ENCODE data around the gene FAM89B.

The FAM89B gene

DNA sequence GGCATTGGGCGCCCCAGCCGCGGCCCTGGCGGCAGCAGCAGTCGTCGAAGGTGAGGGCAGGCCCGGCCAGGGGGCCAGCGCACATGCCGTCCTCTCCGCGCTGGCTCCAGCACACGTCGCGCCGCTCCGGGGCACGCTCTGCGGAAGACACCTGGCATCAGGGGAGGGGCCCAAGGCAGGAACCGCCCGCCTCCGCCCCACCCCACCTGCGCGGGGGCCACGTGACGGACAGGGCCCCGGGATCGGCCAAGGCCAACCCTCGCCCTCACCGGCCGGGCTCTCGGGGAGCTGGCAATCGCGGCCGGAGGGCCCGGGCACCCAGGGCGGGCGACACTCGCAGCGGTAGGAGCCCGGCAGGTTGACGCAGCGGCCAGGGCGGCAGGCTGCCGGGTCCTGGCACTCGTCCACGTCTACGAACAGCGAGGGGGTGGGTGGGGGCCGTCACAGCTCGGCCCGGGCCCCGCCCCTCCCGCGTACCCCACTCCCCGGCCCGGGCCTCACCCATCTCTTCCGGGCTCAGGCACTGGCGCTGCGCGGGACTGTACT is 32.5 kb upstream of the FAM89B start:
- no peak for DNase-seq

DNA sequence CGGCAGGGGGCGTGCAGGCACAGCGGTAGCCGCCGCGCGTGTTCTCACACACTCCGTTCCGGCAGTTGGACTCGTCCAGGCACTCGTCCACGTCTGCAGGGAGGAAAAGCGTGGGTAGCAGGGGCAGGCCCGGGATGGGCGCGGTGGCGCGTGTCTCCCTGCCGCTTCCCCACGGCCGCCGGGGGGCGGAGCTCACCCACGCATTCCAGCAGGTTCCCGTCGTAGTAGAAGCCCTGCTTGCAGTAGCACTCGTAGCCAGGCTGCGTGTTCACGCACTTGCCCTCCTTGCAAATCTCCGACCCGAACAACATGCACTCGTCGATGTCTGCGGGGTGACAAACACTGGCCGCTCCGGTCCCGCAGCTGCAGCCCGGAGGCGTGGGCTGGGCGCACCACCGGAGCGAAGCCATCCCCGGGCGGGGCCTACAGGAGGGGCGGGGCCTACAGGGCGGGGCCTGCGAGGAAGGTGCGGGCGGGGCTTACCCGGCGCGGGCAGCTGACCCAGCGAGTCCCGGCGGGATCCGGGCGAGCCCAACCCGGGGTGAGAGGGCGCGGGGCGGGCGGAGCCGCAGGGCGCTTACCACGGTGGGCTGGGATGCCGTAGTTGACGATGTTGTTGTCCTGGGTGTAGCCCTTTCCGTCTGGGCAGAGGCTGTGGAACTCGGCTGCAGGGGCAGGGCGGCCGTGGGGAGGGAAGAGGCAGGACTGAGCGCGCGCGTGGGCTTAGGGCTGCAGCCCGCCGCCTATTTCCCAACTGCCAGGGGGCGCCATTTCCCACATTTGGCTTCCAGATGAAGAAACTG is 31.8 kb upstream of the FAM89B start:
- DNase-seq: peak; percentile 74

DNA sequence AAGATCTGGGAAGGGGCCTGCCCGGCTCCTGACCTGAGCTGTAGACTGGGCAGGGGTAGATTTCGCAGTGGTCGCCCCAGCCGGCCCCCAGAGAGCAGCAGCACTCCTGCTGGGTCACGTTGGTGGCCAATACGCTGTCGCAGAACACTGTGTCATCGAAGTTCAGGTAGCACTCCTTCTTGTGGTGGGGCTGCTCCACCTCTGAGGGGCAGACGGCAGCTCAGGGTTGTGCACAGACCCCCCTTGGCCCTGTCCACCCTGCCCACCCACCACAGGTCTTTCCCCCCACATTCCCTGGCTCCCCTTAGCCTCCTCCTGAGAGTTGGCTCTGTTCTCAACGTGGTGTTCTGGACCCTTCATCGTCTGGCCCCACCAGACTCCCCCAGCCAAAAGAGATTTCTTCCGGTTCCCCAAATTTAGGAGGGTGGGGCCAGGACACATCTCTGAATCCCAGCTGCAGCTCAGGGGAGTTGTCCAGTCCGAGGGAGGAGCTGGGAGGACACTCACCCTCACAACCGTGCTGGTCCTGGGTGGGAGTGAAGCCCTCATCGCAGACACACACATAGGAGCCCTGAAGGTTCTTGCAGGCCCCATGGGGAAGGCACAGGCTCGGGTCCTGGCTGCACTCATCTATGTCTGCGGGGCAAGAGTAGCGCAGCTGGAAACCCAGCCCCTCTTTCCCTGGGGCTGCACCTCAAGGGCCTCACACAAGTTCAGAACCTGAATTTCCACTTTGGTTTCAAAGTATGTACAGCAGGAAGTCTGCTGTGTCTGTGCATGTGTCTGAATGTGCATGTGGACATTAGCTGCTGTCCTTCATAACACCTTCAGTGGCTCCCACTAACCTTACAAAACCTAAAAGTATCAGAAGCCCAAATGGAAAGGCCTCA is 31.0 kb upstream of the FAM89B start:
- no peak for DNase-seq

- no peak for DNase-seq
These were observed 29.5 kb upstream of the FAM89B start for GRCh38 chr11:65542738-65543390.

- DNase-seq: no peak
These were observed 26.5 kb upstream of the FAM89B start for GRCh38 chr11:65545853-65546216.

DNA sequence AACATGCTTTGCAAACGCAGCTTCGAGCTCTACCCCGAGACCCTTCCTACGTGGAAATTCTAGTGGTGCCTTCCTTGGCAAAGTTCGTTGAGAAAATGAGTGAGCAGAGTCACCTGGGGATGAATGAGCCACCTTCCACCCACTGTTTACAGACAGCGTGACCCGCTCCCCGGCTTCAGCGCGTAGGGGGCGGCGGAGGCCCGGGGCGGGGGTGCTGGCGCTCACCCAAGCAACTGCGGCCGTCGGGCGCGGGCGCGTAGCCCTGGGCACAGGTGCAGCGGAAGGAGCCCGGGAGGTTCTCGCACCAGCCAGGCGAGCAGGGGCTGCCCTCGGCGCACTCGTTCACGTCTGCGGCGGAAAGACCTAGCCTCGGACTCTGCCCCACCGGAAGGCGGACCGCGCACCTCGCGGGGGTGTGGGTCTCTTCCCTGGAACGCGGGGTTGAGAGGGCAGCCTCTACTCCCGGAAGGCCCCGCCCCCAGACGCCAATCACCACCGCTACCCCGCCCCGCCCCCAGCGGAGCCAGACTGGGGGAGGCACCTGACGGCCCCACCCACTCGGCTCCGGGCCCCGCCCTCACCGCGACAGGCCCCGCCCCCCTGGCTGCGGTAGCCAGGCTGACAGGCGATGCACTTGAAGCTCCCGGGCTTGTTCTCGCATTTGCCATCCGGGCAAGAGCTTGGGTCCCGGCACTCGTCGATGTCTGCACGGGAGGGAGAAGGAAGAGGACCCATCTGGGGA is 25.9 kb upstream of the FAM89B start:
- peak; percentile 99 for DNase-seq

DNA sequence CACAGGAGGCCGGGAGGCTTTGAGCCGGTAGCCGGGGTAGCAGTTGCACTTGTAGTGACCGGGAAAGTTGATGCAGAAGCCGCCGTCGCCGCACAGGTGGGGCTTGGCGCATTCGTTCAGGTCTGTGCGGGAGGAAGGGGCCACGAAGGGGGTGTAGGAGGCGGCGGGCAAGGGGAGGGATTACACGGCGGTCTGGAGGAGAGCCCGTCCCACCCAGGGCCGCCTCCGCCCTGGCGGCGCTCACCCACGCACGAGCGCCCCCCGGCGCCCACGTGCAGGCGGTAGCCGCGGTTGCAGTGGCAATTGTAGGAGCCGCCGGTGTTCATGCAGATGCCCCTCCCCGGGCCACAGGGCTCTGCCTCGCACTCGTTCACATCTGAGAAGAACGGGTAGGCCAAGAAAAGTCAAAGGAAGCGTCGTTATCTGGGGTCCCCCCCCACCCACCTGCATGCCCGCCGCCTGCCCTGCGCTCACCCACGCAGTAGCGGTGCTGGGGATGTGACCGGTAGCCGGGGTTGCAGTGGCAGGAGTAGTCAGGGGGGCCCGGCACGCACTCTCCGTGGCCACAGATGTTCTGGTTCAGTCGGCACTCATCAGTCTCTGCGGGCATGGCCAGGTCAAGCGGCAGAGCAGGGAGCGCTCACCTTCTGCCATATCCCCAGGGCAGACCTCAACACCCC is 24.8 kb upstream of the FAM89B start:
- no peak for DNase-seq

DNA sequence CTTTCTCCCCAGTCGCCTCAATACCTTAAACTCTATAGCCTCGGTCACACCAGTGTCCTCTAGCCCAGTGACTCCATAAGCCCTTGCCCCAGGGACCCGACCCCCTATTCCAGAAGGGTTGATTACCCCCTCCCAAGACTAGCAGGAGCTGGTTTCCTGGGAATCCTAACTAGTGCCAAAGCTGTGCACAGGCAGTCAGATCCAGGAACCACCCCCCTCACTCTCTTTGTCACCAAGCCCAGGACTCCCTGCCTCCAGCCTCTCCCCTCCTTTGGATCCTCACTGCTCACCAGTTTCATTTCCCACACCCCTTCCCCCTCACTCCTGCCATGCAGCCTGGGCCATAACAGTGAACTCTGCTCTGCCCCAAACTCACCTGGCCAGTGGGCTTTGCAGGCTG is 23.9 kb upstream of the FAM89B start:
- DNase-seq: no peak

DNA sequence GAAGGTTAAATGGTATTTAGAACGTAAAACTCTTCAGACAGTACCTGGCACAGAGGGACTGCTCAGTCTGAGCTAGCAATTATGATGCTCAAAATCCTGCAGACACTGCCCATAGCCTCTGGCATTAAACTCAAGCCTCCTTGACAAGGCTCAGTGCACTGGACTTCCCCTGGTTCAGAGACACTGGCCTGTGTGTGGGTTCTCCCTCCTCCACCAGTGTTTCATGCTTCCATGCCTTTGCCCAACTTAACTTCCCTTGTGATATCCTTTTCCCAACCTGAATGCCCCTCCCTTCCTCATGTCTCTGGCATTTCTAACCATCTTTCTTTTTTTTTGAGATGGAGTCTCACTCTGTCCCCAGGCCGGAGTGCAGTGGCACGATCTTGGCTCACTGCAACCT is 23.2 kb upstream of the FAM89B start:
- DNase-seq: no peak

- DNase-seq: no peak
These were observed 20.6 kb upstream of the FAM89B start for GRCh38 chr11:65551572-65552387.

GRCh38 chr11:65552388-65552951 is 19.9 kb upstream of the FAM89B start:
- DNase-seq: no peak

GRCh38 chr11:65553301-65554001 is 18.9 kb upstream of the FAM89B start:
- no peak for DNase-seq

DNA sequence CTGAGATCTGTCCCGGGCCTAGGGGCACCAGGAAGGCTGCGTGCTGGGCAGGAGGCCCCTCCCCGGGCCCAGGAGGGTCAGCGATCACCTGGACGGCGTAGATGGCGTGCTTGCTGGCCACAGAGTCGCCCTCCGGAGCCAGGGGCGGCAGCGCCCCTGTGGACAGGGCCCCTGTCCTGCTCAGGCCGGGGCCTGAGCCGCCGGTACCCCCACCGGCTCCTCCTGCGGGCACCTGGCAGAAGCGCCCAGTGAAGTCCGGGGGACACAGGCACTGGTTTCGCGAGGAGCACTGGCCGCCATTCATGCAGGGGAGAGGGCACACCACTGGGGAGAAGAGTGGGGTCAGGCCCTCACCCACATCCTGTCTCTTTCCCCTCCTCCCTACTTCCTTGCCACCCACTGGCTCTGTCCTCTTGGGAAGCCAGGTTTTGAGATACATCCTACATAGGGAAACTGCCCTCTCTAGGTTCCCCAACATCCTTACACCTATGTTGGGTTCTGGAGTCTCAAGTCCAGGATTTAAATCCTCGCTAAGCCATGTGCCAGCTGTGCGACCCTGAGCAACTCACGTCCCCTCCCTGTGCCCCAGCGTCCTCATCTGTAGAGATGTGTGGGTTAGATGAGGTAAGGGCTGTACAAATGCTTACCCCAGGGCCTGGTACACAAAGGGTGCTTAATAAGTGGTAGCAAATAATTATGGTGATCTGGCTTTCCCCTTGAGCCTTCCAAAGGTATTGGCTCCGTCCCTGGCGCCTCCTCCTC is 18.1 kb upstream of the FAM89B start:
- no peak for DNase-seq

DNA sequence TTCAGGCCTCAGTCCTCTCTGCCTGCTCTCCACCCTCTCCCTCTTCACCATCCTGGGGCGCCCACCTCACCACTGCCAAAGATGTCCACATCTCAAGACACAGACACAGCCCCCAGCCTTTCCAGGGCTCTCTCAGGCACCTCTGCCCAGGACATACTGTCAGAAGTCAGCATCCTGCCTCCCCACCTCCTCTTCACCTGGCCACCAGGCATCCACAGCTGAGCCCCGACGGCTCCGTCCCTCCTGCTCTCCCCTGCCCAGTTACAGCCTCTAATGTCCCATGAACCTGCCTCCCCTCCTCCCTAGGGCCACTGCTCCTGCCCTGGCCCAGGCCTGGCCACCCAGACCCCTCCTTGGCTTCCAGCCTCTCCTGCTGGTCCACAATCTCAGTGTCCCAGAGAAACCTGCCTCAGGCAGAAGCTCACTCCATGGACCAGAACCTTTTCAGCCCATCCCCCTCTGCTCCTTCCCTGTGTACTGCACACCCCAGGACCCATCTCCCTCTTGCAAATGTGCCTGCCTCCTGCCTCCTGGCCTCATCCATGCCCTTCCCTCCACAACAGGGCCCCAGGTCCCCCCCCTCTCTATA is 17.4 kb upstream of the FAM89B start:
- no peak for DNase-seq

DNA sequence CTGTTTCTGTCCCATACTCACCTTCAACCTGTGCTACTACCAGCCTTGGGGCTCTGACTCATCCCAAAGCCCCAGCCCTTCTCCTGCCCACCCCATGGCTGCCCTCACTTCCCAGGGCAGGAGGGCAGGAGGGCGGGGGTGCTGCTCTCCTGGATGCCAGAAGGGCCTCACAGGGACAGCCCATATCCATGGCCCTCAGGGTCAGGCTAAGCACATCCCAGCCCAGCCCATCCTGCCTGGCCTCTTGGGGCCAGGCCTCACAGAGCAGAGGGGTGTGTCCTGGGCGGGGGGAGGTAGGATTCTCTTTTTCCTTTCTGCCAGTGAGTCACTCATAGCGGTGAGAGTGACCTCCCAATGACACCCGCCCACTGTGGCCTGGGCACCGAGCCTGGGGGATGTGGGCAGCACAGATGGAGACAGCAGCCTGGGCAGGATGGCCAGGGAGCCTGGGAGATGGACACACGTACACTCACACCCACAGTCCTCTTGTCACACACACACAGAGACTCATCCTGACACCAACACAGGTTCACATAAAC is 16.6 kb upstream of the FAM89B start:
- no peak for DNase-seq

GRCh38 chr11:65556470-65557279 is 15.7 kb upstream of the FAM89B start:
- DNase-seq: no peak

DNA sequence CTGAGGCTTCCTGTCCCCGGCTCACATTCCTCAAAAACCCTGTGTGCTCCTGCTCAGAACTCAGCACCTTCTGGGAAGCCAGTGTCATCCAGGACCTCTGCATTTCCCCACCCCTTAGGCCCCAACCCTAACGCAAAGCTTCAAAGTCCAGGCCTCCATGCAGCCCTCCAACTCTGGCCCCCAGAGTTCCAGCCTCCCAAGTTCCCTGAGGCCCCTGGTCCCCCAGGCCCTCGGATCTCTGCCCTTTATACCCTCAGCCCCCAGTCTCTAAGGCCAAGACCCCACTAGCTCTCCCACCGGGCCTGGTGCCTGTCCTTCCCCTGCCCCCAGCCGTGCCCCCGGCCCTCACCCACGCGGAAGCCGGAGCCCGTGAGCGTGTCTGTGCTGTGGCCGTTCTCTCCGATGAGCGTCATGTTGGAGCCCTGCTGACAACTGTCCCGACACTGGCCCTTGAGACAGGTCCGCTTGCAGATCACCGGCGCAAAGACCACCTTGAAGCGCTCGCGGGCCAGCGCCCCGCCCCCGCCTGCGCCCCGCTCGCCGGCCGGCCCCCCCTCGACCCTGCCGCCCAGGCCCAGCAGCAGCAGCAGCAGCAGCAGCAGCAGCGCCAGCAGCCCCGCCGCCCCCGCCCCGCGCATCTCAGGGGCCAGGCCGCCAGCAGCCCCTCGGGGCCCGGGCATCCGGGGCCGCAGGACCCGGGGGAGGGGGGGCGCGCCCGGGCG is 14.9 kb upstream of the FAM89B start:
- no peak for DNase-seq

Measured in activated T-cell treated with anti-CD3 and anti-CD28 coated beads for 4 hours (primary cell).